Central memory CD8-positive, alpha-beta T cell (primary cell): Measurements from ENCODE around the gene AFF3.

Experiments
- ATAC-seq: fragments of 150-1000 bp; cut with Tn5 transposase; replicated peaks from 2 replicates; pipeline ENCODE4 v1.10.0; 2022; ENCODE audit warnings: mild to moderate bottlenecking, moderate FRiP score, moderate number of reproducible peaks; ENCODE audit not compliant: poor library complexity, severe bottlenecking; ENCODE audit errors: extremely low read depth
- DNase-seq, 2 donors: peaks; one replicate each; pipeline ENCODE4 v3.0.0; 2021; ENCODE audit warnings: low spot score in 2 of 2
- H3K27ac Mint-ChIP-seq: one replicate; pipeline ENCODE4 v1.8.0; 2022; ENCODE audit warnings: low read depth, mild to moderate bottlenecking, moderate library complexity, mixed read lengths
- H3K27me3 Mint-ChIP-seq: one replicate; pipeline ENCODE4 v1.8.0; 2022; ENCODE audit warnings: mixed read lengths
- H3K36me3 Mint-ChIP-seq: one replicate; pipeline ENCODE4 v1.8.0; 2022; ENCODE audit warnings: mild to moderate bottlenecking, moderate library complexity, mixed read lengths; ENCODE audit not compliant: insufficient read depth
- H3K4me1 Mint-ChIP-seq: one replicate; pipeline ENCODE4 v1.8.0; 2022; ENCODE audit warnings: mixed read lengths
- H3K4me3 Mint-ChIP-seq: one replicate; pipeline ENCODE4 v1.8.0; 2022; ENCODE audit warnings: mild to moderate bottlenecking, moderate library complexity, mixed read lengths
- H3K9me3 Mint-ChIP-seq: one replicate; pipeline ENCODE4 v1.8.0; 2022; ENCODE audit warnings: mixed read lengths

The AFF3 gene

GRCh38 chr2:100142393-100142792 is at the start of gene AFF3:
Gene AFF3 (minus strand): TSS chr2:100142590. CDS start chr2:100104454, 38,136 bp downstream.
- H3K4me1 Mint-ChIP-seq = peaks cover 25% of the 10 kb centered on the region
- peak; percentile 79 for ATAC-seq
- H3K36me3 Mint-ChIP-seq = peaks cover 3% of the 10 kb centered on the region
- DNase-seq = no peak
- H3K27ac Mint-ChIP-seq = peak within 1 kb of the TSS; percentile 44
- H3K9me3 Mint-ChIP-seq = no peaks in the 10 kb centered on the region
- peak within 1 kb of the TSS; percentile 81 for H3K4me3 Mint-ChIP-seq
- peaks cover 10% of the 10 kb centered on the region for H3K27me3 Mint-ChIP-seq

- H3K4me1 Mint-ChIP-seq = no peaks in the 10 kb centered on the region
- no peak for DNase-seq
- peaks cover 51% of the 10 kb centered on the region for H3K27me3 Mint-ChIP-seq
- no peak overlapping the region for H3K4me3 Mint-ChIP-seq
- ATAC-seq = no peak
- no peaks in the 10 kb centered on the region for H3K9me3 Mint-ChIP-seq
- H3K36me3 Mint-ChIP-seq = no peaks in the 10 kb centered on the region
- no peak overlapping the region for H3K27ac Mint-ChIP-seq
Observed at GRCh38 chr2:100189387-100189786, 47.0 kb upstream of the AFF3 start.

- H3K27me3 Mint-ChIP-seq = peaks cover 43% of the 10 kb centered on the region
- no peaks in the 10 kb centered on the region for H3K4me1 Mint-ChIP-seq
- no peak for DNase-seq
- H3K36me3 Mint-ChIP-seq = no peaks in the 10 kb centered on the region
- no peaks in the 10 kb centered on the region for H3K9me3 Mint-ChIP-seq
- ATAC-seq = no peak
- H3K4me3 Mint-ChIP-seq = no peak overlapping the region
- no peak overlapping the region for H3K27ac Mint-ChIP-seq
Observed at GRCh38 chr2:100188326-100188725, 45.9 kb upstream of the AFF3 start.

- H3K27me3 Mint-ChIP-seq = peaks cover 21% of the 10 kb centered on the region
- no peaks in the 10 kb centered on the region for H3K9me3 Mint-ChIP-seq
- H3K36me3 Mint-ChIP-seq = no peaks in the 10 kb centered on the region
- DNase-seq (no peak), ATAC-seq (no peak)
- H3K4me1 Mint-ChIP-seq = no peaks in the 10 kb centered on the region
- H3K27ac Mint-ChIP-seq = no peak overlapping the region
- H3K4me3 Mint-ChIP-seq = no peak overlapping the region
Observed at GRCh38 chr2:100186126-100186525, 43.7 kb upstream of the AFF3 start.

- no peaks in the 10 kb centered on the region for H3K4me1 Mint-ChIP-seq
- H3K27me3 Mint-ChIP-seq = peaks cover 16% of the 10 kb centered on the region
- no peak for DNase-seq
- H3K4me3 Mint-ChIP-seq = no peak overlapping the region
- no peaks in the 10 kb centered on the region for H3K36me3 Mint-ChIP-seq
- H3K9me3 Mint-ChIP-seq = no peaks in the 10 kb centered on the region
- no peak overlapping the region for H3K27ac Mint-ChIP-seq
- ATAC-seq = no peak
Observed at GRCh38 chr2:100185516-100185915, 43.1 kb upstream of the AFF3 start.

- no peak overlapping the region for H3K27ac Mint-ChIP-seq
- ATAC-seq (no peak), DNase-seq (no peak)
- no peak overlapping the region for H3K4me3 Mint-ChIP-seq
- peaks cover 16% of the 10 kb centered on the region for H3K27me3 Mint-ChIP-seq
- no peaks in the 10 kb centered on the region for H3K36me3 Mint-ChIP-seq
- H3K4me1 Mint-ChIP-seq = no peaks in the 10 kb centered on the region
- no peaks in the 10 kb centered on the region for H3K9me3 Mint-ChIP-seq
Observed at GRCh38 chr2:100185105-100185504, 42.7 kb upstream of the AFF3 start.

GRCh38 chr2:100184055-100184737 is 41.8 kb upstream of the AFF3 start:
- no peak for ATAC-seq
- H3K4me3 Mint-ChIP-seq = no peak overlapping the region
- no peak for DNase-seq
- H3K27me3 Mint-ChIP-seq = peaks cover 9% of the 10 kb centered on the region
- H3K9me3 Mint-ChIP-seq = no peaks in the 10 kb centered on the region
- no peaks in the 10 kb centered on the region for H3K4me1 Mint-ChIP-seq
- no peak overlapping the region for H3K27ac Mint-ChIP-seq
- H3K36me3 Mint-ChIP-seq = no peaks in the 10 kb centered on the region

- Mint-ChIP-seq H3K36me3 (no peaks in the 10 kb centered on the region), H3K27me3 (no peaks in the 10 kb centered on the region), H3K27ac (no peak overlapping the region), H3K4me3 (no peak overlapping the region), H3K4me1 (no peaks in the 10 kb centered on the region), H3K9me3 (no peaks in the 10 kb centered on the region)
- DNase-seq (no peak), ATAC-seq (no peak)
Observed at GRCh38 chr2:100182494-100183361, 40.3 kb upstream of the AFF3 start.

GRCh38 chr2:100180503-100180902 is 38.1 kb upstream of the AFF3 start:
- no peak overlapping the region for H3K4me3 Mint-ChIP-seq
- no peaks in the 10 kb centered on the region for H3K4me1 Mint-ChIP-seq
- no peaks in the 10 kb centered on the region for H3K9me3 Mint-ChIP-seq
- no peaks in the 10 kb centered on the region for H3K27me3 Mint-ChIP-seq
- no peaks in the 10 kb centered on the region for H3K36me3 Mint-ChIP-seq
- DNase-seq = no peak
- no peak overlapping the region for H3K27ac Mint-ChIP-seq
- ATAC-seq = no peak

- Mint-ChIP-seq H3K4me3 (no peak overlapping the region), H3K4me1 (no peaks in the 10 kb centered on the region), H3K36me3 (no peaks in the 10 kb centered on the region), H3K27me3 (no peaks in the 10 kb centered on the region), H3K9me3 (no peaks in the 10 kb centered on the region), H3K27ac (no peak overlapping the region)
- ATAC-seq (no peak), DNase-seq (no peak)
Observed at GRCh38 chr2:100179806-100180205, 37.4 kb upstream of the AFF3 start.

GRCh38 chr2:100178864-100179263 is 36.5 kb upstream of the AFF3 start:
- Mint-ChIP-seq H3K9me3 (no peaks in the 10 kb centered on the region), H3K4me1 (no peaks in the 10 kb centered on the region), H3K36me3 (no peaks in the 10 kb centered on the region), H3K4me3 (no peak overlapping the region), H3K27me3 (no peaks in the 10 kb centered on the region), H3K27ac (no peak overlapping the region)
- ATAC-seq = no peak
- DNase-seq = no peak

- no peak for DNase-seq
- no peaks in the 10 kb centered on the region for H3K27me3 Mint-ChIP-seq
- no peak overlapping the region for H3K27ac Mint-ChIP-seq
- H3K36me3 Mint-ChIP-seq = no peaks in the 10 kb centered on the region
- no peaks in the 10 kb centered on the region for H3K4me1 Mint-ChIP-seq
- ATAC-seq = peak; percentile 49
- H3K9me3 Mint-ChIP-seq = no peaks in the 10 kb centered on the region
- no peak overlapping the region for H3K4me3 Mint-ChIP-seq
Observed at GRCh38 chr2:100178085-100178788, 35.8 kb upstream of the AFF3 start.
